Skin epidermis (tissue), 12 donors: ENCODE measurements around the gene PPP6R3.
A peak's percentile ranks its signal among the peaks of the same experiment; 100 is the strongest.
"Not testable (repeated sequence)": the region's sequence is repeated elsewhere in the genome, so short reads cannot be mapped to it uniquely, and the experiment has no call there.

ENCODE experiments used
- H3K27ac ChIP-seq, 21 experiments: fragments of 200-600 bp; sonication (generic) in 11 of 21; one replicate each; pipeline ENCODE4 v1.5.0; 2020; ENCODE audit warnings: mild to moderate bottlenecking in 3 of 21, inconsistent platforms in 2 of 21, moderate library complexity in 2 of 21
- H3K4me3 ChIP-seq, 7 experiments: fragments of 200-600 bp; sonication (generic) in 2 of 7; one replicate each; pipeline ENCODE4 v1.5.0; 2020; ENCODE audit warnings: inconsistent platforms in 2 of 7, mild to moderate bottlenecking in 2 of 7, moderate library complexity in 1 of 7

Gene PPP6R3

GRCh38 chr11:68450711-68451110 lies 9.8 kb upstream of the PPP6R3 start:
- no peak overlapping the region for H3K27ac ChIP-seq
- H3K4me3 ChIP-seq: no peak overlapping the region

GRCh38 chr11:68454767-68455166 lies 5.8 kb upstream of the PPP6R3 start:
- Histone ChIP-seq H3K4me3 (no peak overlapping the region), H3K27ac (no peak overlapping the region)

DNA sequence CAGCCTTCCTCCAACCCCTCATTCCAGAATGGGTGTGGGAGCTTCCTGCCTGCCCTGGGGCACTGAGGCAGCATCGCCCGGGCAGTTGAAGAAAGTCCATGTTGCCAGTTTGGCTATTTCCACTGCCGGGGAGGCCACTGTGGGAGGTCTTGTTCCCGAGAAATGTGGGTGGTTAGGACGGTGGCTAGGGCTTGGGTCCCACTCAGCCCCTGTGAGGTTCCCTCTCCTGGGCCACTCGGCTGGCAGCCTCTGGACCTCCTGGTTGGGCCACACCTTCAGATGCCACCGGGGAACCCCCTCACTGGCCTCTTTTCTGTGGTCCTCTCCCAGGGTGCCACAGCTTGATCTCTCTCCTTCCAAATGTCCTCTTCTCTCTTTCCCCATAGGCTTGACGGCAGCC lies 5.1 kb upstream of the PPP6R3 start:
- Histone ChIP-seq H3K27ac (no peak overlapping the region), H3K4me3 (no peak overlapping the region)

DNA sequence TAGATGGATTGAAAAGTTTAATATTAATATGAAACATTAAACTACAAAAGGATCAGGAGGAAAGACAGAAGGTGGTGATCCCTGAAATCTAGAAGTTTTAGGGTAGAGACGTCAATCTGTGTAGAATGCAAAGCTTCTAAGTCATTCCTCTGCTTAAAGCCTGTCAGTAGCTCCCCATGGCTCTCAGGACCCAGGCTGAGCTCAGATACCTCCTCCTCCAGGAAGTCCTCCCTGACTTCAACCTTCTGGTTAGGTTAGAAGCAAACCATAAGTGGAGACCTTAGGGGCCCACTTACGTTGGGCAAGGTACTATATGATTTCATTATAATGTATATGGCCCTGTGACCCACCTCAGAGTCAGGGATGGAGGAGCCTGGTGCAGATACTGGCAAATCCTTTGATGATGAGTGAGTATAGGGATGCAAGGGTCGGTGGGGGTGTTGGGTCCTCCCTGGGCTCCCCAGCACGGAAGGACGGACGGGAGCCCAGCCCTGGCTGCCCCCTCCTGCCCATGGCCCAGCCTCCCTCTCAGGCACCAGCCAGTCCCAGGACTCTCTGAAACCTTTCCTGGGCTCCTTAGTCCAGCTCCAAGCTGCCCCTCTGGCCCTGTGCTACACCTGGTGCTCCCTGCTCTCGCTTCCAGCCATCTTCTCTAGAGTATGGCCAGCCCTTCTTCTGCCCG lies 3.2 kb upstream of the PPP6R3 start:
- no peak overlapping the region for H3K4me3 ChIP-seq
- no peak overlapping the region for H3K27ac ChIP-seq

DNA sequence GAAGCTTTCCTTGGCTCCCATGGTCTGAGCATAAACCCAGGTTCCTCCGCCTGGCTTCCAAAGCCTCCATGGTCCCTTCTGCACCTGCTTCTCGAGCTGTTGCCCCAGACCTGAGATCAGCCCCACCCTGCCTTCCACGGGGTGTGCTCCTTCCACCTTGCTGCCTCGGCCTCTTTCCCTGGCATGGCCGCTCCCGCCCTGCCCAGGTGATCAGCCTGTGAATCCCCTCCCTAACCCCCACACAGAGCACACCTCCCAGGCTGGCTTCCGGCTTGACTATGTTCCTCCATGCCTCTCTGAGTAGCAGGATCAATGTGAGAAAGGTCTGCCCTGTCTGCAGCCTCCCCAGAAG lies 2.7 kb upstream of the PPP6R3 start:
- no peak overlapping the region for H3K4me3 ChIP-seq
- no peak overlapping the region for H3K27ac ChIP-seq

DNA sequence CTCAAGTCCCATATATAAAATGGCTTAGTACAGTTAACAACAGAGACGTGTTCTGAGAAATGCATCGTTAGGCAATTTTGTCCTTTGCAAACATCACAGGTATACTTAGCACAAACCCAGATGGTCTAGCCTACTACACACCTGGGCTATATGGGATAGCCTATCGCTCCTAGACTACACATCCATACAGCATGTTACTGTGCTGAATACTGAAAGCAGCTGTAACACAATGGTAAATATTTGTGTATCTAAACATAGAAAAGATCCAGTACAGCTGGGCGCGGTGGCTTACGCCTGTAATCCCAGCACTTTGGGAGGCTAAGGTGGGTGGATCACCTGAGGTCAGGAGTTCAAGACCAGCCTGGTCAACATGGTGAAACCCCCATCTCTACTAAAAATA lies 2.2 kb upstream of the PPP6R3 start:
- H3K27ac ChIP-seq, H3K4me3 ChIP-seq: not testable (repeated sequence)

DNA sequence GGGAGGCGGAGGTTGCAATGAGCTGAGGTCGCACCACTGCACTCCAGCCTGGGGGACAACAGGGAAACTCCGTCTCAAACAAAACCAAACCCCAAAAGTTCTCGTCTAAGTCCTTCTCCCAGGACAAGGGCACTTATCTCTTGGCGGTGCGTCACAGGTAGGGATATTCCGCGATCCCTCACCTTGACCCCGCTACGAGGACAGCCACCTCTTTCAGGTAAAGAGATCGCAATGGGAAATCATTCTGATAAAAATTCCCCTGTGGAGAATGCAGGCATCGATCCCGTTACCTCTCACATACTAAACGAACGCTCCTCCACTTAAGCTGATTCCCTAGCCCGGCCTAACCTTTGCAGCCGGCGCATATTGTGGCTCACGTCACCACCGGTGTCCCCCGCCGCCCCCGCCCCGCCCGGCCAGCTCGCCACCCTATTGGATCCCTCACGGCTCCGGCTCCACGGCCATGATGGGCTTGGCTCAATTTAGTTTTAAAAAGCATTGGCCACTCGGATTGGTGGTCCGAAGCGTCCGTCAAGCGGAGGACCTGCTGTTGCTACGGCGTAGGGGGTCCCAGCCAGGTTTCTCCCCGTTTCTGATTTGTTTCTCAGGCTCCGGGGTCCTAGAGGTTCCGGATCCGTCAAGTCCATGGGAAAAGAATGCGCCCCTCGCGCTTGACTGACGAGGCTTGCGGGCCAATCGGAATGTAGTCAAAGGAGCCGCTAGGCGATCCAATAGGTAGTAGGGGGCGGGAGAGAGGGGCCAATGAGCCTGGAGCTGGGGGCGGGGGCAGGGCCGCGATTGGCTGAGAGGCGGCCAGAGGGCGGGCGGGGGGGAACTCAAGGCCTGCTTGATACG lies 439 bp upstream of the PPP6R3 start:
- Histone ChIP-seq H3K4me3 (peak overlapping the region; percentile 93 to 99 (median 95)), H3K27ac (peak overlapping the region; percentile 84 to 99 (median 97))

DNA sequence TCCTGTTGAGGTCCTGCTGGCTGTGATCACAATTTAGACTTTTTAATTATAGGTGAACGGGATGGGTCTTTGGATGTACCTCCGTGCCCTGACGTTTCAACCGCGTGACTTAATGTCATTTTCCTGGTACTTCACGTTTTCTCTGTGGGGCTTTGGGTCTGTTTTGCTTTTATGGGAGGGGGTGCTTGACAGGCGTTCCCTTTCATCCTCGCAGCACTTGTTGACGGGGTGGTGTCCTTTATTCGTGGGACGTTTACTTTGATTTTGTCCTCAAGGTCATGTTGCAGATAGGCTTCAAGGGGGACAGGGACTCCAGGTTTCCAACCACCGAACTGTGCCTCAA lies 994 bp downstream of the PPP6R3 start:
- Histone ChIP-seq H3K4me3 (peak overlapping the region; percentile 93 to 99 (median 95)), H3K27ac (peak overlapping the region in 19 of 21 experiments; percentile 87 to 99 (median 97))

- H3K27ac ChIP-seq: no peak overlapping the region
- H3K4me3 ChIP-seq: no peak overlapping the region
These were observed 3.2 kb downstream of the PPP6R3 start for GRCh38 chr11:68463714-68464113.

DNA sequence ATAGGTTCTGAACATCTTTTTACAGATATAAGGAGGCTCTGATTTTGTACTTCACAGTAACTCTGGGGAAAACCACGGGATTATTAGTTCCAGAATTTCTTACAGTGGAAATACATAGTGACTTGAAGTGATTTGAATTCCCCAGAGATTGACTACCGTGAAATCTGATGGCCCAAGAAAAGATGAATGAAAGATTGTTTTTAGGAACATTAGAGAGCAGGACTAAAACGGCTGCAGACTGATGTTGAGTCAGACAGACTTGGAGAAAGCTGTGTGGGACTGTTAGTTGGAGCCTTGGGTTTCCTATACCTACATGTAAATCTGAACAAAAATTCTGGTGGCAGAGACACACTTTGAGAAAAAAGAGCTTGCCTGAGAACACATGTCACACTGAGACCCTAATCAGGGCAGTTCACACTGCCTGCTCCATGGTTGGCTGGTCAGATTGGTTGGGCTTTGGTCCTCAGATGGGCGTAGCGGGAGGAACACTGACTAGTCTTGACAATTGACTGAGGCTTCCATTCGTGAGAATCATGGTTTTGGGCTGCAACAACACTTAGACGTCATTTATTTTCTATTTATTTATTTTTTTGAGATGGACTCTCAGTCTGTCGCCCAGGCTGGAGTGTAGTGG lies 6.8 kb downstream of the PPP6R3 start:
- H3K27ac ChIP-seq: no peak overlapping the region

DNA sequence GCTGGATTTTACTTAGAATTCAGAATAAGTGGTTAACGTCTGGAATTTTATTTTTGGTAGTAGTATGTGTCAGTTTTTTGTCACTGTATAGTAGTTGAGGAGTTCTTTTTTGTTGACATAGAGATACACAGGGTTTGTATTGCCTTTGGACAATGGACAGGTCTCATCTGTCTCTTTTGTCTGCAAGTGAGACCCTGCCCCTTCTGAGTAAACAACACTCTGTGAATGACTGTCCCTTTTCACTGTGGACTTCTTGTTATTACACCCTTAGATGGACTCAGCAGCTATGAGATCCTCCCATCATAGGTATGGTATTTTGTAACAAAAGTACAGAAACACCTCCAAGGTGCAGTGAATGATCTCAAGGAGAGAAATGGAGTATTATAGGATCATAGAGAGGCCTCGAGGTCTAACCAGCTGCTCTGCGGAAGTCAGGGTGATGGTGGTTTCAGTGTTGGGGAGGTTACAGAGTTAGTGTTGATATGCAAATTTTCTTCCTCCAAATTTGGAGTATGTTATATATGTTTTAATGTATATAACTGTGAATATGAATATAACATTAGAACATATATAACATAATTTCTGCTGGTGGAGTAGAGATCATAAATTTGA lies 7.8 kb downstream of the PPP6R3 start:
- H3K4me3 ChIP-seq: no peak overlapping the region
- no peak overlapping the region for H3K27ac ChIP-seq

More for the DNA sequence above, 6.8 kb downstream of the PPP6R3 start:
- no peak overlapping the region for H3K4me3 ChIP-seq

GRCh38 chr11:68469122-68469521 lies 8.6 kb downstream of the PPP6R3 start:
- H3K4me3 ChIP-seq: no peak overlapping the region
- no peak overlapping the region for H3K27ac ChIP-seq

- Histone ChIP-seq H3K4me3 (no peak overlapping the region), H3K27ac (no peak overlapping the region)
These were observed 9.1 kb downstream of the PPP6R3 start for GRCh38 chr11:68469642-68470041.

GRCh38 chr11:68470304-68470811 lies 9.8 kb downstream of the PPP6R3 start:
- H3K27ac ChIP-seq: no peak overlapping the region
- H3K4me3 ChIP-seq: no peak overlapping the region

DNA sequence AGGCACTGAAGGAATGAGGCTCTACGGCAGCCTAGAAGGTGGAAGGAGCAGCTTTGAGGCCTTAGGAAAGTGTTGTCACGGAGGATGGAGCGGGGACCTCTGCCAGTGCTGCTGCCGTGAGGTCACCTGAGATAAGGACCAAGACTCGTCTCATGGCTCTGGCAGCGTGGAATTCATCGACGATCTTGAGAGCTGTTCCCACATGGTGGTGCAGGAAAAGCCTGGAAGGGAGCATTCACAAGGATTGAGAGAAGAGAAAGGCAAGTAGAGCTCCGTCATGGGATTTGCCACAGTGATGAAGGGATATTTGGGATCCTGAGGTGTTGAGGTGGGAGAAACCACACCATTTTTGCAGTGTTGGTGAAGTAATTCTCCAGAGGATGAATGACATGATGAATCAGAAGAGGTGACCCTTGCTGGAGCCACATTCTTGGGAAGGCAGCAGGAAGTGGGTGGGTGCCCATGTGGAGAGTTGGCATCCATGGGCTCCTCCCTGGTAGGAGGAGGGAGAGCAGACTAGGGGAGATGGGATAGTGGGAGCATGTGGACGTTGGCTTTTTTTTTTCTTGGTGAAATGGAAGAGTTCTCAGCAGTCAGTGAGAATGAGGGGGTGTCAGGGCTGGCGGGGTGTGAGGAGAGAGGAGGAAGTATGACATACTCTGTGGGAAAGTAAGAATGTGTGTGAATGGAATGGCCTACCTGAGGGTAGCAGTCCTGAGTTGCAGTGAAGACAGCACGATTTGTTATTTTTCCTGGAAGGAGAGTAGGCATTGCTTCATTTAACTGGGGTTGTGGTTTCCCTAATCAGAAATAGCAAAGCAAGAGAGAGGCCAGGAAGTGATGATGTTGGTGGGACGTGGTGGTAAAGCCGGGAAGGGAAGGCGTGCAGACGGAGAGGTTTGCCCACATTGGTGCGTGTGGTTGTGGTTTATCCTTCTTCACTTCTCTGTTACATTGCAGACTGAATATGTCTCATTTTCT lies 11.1 kb downstream of the PPP6R3 start:
- H3K4me3 ChIP-seq: no peak overlapping the region
- peak overlapping the region in 4 of 21 experiments; percentile 24 to 59 (median 36) for H3K27ac ChIP-seq

DNA sequence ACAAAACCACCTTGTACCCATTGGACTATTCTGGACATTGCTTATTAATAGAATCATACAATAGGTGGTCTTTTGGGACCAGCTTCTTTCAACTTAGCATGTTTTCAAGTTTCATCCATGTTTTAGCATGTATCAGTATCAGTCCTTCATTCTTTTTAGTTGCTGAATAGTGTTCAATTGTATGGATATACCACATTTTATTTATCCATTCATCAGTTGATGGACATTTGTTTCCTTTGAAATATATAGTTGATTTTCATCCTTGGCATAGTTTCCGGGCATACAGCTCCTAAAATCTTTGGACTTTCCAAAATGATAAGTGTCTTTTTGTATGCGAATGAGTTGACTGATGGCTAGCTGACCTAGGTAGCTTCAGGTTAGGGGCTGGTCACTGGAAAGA lies 12.2 kb downstream of the PPP6R3 start:
- Histone ChIP-seq H3K27ac (no peak overlapping the region), H3K4me3 (no peak overlapping the region)

GRCh38 chr11:68473693-68474092 lies 13.1 kb downstream of the PPP6R3 start:
- no peak overlapping the region for H3K27ac ChIP-seq

DNA sequence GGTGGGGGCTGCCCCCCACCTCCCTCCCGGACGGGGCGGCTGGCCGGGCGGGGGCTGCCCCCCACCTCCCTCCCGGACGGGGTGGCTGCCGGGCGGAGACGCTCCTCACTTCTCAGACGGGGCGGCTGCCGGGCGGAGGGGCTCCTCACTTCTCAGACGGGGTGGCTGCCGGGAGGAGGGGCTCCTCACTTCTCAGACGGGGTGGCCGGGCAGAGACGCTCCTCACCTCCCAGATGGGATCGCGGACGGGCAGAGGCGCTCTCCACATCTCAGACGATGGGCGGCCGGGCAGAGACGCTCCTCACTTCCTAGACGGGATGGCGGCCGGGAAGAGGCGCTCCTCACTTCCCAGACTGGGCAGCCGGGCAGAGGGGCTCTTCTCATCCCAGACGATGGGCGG lies 15.1 kb downstream of the PPP6R3 start:
- H3K27ac ChIP-seq, H3K4me3 ChIP-seq: not testable (repeated sequence)

More at GRCh38 chr11:68473693-68474092, 13.1 kb downstream of the PPP6R3 start:
- H3K4me3 ChIP-seq: no peak overlapping the region

DNA sequence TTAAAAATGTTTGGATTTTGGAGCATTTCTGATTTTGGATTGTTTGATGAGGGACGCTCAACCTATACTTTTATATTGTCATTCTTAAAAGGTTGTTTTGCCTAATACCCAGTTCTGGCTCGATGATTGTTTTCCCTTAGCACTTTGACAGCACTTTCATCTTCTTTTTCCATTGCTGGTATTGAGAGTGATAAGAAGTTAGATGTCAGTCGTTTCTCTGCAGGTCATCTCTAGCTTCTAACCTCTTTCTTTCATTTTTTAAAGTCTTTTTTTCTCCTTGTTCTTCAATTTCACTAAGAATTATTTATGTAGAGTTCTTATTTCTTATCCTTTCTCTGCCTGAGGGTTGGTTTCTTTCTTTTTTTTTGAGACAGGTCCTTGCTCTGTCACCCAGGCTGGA lies 18.8 kb downstream of the PPP6R3 start:
- H3K27ac ChIP-seq: no peak overlapping the region
- no peak overlapping the region for H3K4me3 ChIP-seq
